ENCODE results near the gene ZNF275. TPM values are rescaled to one million over a fixed set of nuclear protein-coding genes. Genes with fewer than 3 reads are reported as not detected.

The ZNF275 gene
- total and polyA plus RNA-seq, 2 of the 4 experiments (the other 2 are of a cell fraction), result 6.6 to 9.7 TPM

DNA sequence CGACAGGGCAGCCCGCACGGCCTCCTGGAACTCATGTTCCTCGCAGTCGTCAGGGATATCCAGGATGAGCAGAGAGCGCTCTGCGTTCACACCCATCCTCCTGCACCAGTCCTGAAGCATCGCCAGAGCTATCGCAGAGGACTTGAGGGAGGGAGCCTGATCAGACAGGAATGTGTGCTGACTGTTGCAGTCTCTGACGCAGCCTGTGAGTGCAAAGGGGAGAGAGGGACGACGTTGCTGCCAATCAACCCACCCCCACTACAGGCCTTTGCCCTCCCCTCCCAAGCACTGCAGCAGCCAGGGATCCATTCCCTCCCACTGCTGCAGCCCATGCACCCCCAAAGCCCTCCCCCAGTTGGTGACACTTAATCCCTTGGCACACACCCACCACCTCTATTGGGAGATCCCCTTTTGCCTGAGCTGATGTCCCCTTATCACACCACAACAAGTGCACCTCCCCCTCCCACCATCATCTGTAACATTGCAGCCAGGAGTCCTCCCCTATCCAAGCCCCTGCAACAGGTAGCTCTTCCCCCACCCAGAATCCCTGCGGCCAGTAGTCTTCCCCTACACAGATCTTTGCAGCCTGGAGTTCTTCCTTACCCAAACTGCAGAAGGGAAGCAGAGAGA is 13.3 kb upstream of the ZNF275 start:
- H3K23ac ChIP-seq (ENCODE audit: low read depth, low read length), result no peak overlapping the region
- H4K91ac ChIP-seq (ENCODE audit: insufficient read depth, low read depth, low read length), result no peak overlapping the region
- CTCF ChIA-PET, result no interaction called here
- H3K18ac ChIP-seq (ENCODE audit: low read depth, low read length), result no peak overlapping the region
- 30% methylated on average over 1 of the region's 13 CpGs; no CpG with 5 or more reads in 1 of the 2 experiments for WGBS, 2 experiments (ENCODE audit: extremely low coverage in 2 of 2, insufficient read length in 1 of 2)
- H2BK20ac ChIP-seq (ENCODE audit: low read depth, low read length), result no peak overlapping the region
- H2BK120ac ChIP-seq (ENCODE audit: low read depth, low read length), result no peak overlapping the region
- DNase-seq (no peak), ATAC-seq (ENCODE audit: low read depth) (no peak)
- no peak overlapping the region for H2AK9ac ChIP-seq (replicated peaks; ENCODE audit: low read depth, low read length, poor library complexity)
- no peak overlapping the region for H4K5ac ChIP-seq (ENCODE audit: low read depth, low read length)
- no peak overlapping the region for H2BK5ac ChIP-seq (ENCODE audit: low read depth, low read length, poor library complexity, severe bottlenecking)
- no peak for TF ChIP-seq MXI1 (IDR thresholded peaks at IDR 0.05; ENCODE audit: borderline replicate concordance, low read depth, low read length)
- no peak for TF ChIP-seq BHLHE40 (IDR thresholded peaks at IDR 0.05; ENCODE audit: low read depth, low read length)
- TF ChIP-seq RCOR1 (IDR thresholded peaks at IDR 0.05; ENCODE audit: insufficient replicate concordance, low read length), result no peak
- TF ChIP-seq MAZ (IDR thresholded peaks at IDR 0.05; ENCODE audit: borderline replicate concordance, low read depth, low read length), result no peak
- no peak for TF ChIP-seq RFX5 (IDR thresholded peaks at IDR 0.05; ENCODE audit: low read depth, low read length)
- TF ChIP-seq USF2 (IDR thresholded peaks at IDR 0.05; ENCODE audit: low read depth, low read length), result no peak
- H3K14ac ChIP-seq (replicated peaks; ENCODE audit: low read depth, low read length), result no peak overlapping the region
- H3K4me1 ChIP-seq (ENCODE audit: control insufficient read depth, insufficient read depth, low read length), result no peaks in the 10 kb centered on the region
- H2AK5ac ChIP-seq (ENCODE audit: low read depth, low read length), result no peak overlapping the region
- dilution Hi-C loops (cut with HindIII; ENCODE audit: low sequenced_read_pairs, unreplicated experiment) (no loop called here), in situ Hi-C loops (cut with MboI; ENCODE audit: low sequenced_read_pairs) (no loop called here), intact Hi-C loops (cut with micrococcal nuclease) (no loop called here)
- BruUV-seq (replicated peaks), result no TSS peak
- no peak overlapping the region for H3K4me3 ChIP-seq (ENCODE audit: insufficient read depth, low read depth, low read length)
- H3K36me3 ChIP-seq (ENCODE audit: control insufficient read depth, insufficient read depth, low read length), result no peaks in the 10 kb centered on the region
- no peaks in the 10 kb centered on the region for H3K79me1 ChIP-seq (ENCODE audit: low read depth in 1 of 2, low read length in 2 of 2)
- H2BK15ac ChIP-seq (ENCODE audit: low read depth, low read length), result no peak overlapping the region
- H2AFZ ChIP-seq (replicated peaks; ENCODE audit: low read length, poor library complexity), result no peak overlapping the region
- no peak overlapping the region for H3K4me2 ChIP-seq (ENCODE audit: low read depth, low read length)
- H3K27me3 ChIP-seq (ENCODE audit: control insufficient read depth, insufficient read depth, low read length), result peaks cover 9% of the 10 kb centered on the region; the same call in 1 of the 2 replicates
- H3K27ac ChIP-seq (ENCODE audit: insufficient read depth, low read length), result no peak overlapping the region
- no peak overlapping the region for H3K4ac ChIP-seq (ENCODE audit: low read depth, low read length)
- H4K8ac ChIP-seq (ENCODE audit: low read depth in 2 of 2, low read length in 2 of 2), result no peak overlapping the region
- H4K20me1 ChIP-seq (ENCODE audit: insufficient read depth, low read length), result no peaks in the 10 kb centered on the region
- POLR2A ChIA-PET (ENCODE audit: unreplicated experiment), result no interaction called here
- H3K9ac ChIP-seq (ENCODE audit: low read depth, low read length), result no peak overlapping the region
- H3K9me1 ChIP-seq (ENCODE audit: insufficient read depth, low read length), result no peaks in the 10 kb centered on the region
- no peak overlapping the region for H3K56ac ChIP-seq (ENCODE audit: extremely low read depth, insufficient read depth, low read length)
- peaks cover 2% of the 10 kb centered on the region; the same call in 1 of the 2 replicates for H3K9me3 ChIP-seq (ENCODE audit: control insufficient read depth, insufficient read depth, low read length)
